Measurements from ENCODE around the gene RNF145. TPM values are rescaled to one million over a fixed set of nuclear protein-coding genes. Genes with fewer than 3 reads are reported as not detected.

The RNF145 gene
- total and polyA plus RNA-seq, 3 donors from 2014 or later: 30.0 to 40.4 (median 39.5) TPM

- H3K27me3 ChIP-seq: no peaks in the 10 kb centered on the region
- intact Hi-C loops (cut with DNase I; ENCODE audit: low total_unique reads): no loop called here
- DNase-seq: no peak
- H3K4me3 ChIP-seq: no peak overlapping the region
- peaks cover 4% of the 10 kb centered on the region for H3K4me1 ChIP-seq
- 59 to 64% methylated on average over 4 of the region's 4 CpGs for WGBS, 2 donors
- H3K27ac ChIP-seq: no peak overlapping the region
- TF ChIP-seq CTCF (IDR thresholded peaks at IDR 0.05) (no peak), POLR2A (IDR thresholded peaks at IDR 0.05) (no peak)
- no peaks in the 10 kb centered on the region for H3K36me3 ChIP-seq (ENCODE audit: low read depth, missing control alignments)
- no peaks in the 10 kb centered on the region for H3K9me3 ChIP-seq
Measured at GRCh38 chr5:159131951-159132350, 77.4 kb downstream of the RNF145 start.

- intact Hi-C loops (cut with DNase I; ENCODE audit: low total_unique reads): no loop called here
- TF ChIP-seq POLR2A (IDR thresholded peaks at IDR 0.05): no peak
- TF ChIP-seq CTCF (IDR thresholded peaks at IDR 0.05): no peak
- Histone ChIP-seq H3K36me3 (ENCODE audit: low read depth, missing control alignments) (no peaks in the 10 kb centered on the region), H3K27me3 (no peaks in the 10 kb centered on the region), H3K27ac (no peak overlapping the region), H3K4me1 (peaks cover 4% of the 10 kb centered on the region), H3K4me3 (no peak overlapping the region), H3K9me3 (no peaks in the 10 kb centered on the region)
- 71 to 75% methylated on average over 3 of the region's 3 CpGs for WGBS, 2 donors
- DNase-seq: no peak
Measured at GRCh38 chr5:159130871-159131270, 78.5 kb downstream of the RNF145 start.

GRCh38 chr5:159128070-159128541 lies 81.2 kb downstream of the RNF145 start:
- WGBS, 2 donors: 96% methylated on average over 6 of the region's 6 CpGs
- H3K27me3 ChIP-seq: no peaks in the 10 kb centered on the region
- no peaks in the 10 kb centered on the region for H3K9me3 ChIP-seq
- no peak overlapping the region for H3K4me3 ChIP-seq
- H3K36me3 ChIP-seq (ENCODE audit: low read depth, missing control alignments): no peaks in the 10 kb centered on the region
- TF ChIP-seq POLR2A (IDR thresholded peaks at IDR 0.05) (no peak), CTCF (IDR thresholded peaks at IDR 0.05) (no peak)
- no peak overlapping the region for H3K27ac ChIP-seq
- intact Hi-C loops (cut with DNase I; ENCODE audit: low total_unique reads): no loop called here
- H3K4me1 ChIP-seq: peaks cover 4% of the 10 kb centered on the region
- no peak for DNase-seq

GRCh38 chr5:159123700-159124099 lies 85.7 kb downstream of the RNF145 start:
- Histone ChIP-seq H3K4me1 (no peaks in the 10 kb centered on the region), H3K27me3 (no peaks in the 10 kb centered on the region), H3K36me3 (ENCODE audit: low read depth, missing control alignments) (no peaks in the 10 kb centered on the region), H3K27ac (no peak overlapping the region), H3K4me3 (no peak overlapping the region), H3K9me3 (no peaks in the 10 kb centered on the region)
- TF ChIP-seq CTCF (IDR thresholded peaks at IDR 0.05) (no peak), POLR2A (IDR thresholded peaks at IDR 0.05) (no peak)
- no peak for DNase-seq
- intact Hi-C loops (cut with DNase I; ENCODE audit: low total_unique reads): no loop called here
- 93 to 97% methylated on average over 3 of the region's 3 CpGs for WGBS, 2 donors

- TF ChIP-seq CTCF (IDR thresholded peaks at IDR 0.05) (no peak), POLR2A (IDR thresholded peaks at IDR 0.05) (no peak)
- Histone ChIP-seq H3K27me3 (no peaks in the 10 kb centered on the region), H3K4me3 (no peak overlapping the region), H3K4me1 (no peaks in the 10 kb centered on the region), H3K36me3 (ENCODE audit: low read depth, missing control alignments) (no peaks in the 10 kb centered on the region), H3K9me3 (no peaks in the 10 kb centered on the region), H3K27ac (no peak overlapping the region)
- DNase-seq: no peak
- intact Hi-C loops (cut with DNase I; ENCODE audit: low total_unique reads): no loop called here
- 84 to 89% methylated on average over 2 of the region's 2 CpGs for WGBS, 2 donors
Measured at GRCh38 chr5:159123189-159123588, 86.2 kb downstream of the RNF145 start.

All from testis (tissue), 3 donors.